KMS-11 (cell line): Measurements from ENCODE around the gene CNOT2.
"Not testable (repeated sequence)": the region's sequence is repeated elsewhere in the genome, so short reads cannot be mapped to it uniquely, and the experiment has no call there.

ENCODE experiments used
- H2AFZ ChIP-seq: fragments of 200-600 bp; sonication (generic); 2 replicates; pipeline ENCODE4 v1.6.1; 2016; ENCODE audit warnings: antibody characterized with exemption, mixed run types, low read depth
- H3K27ac ChIP-seq: fragments of 200-600 bp; sonication (generic); 2 replicates; pipeline ENCODE4 v1.6.1; 2016; ENCODE audit warnings: mild to moderate bottlenecking, mixed run types
- H3K27me3 ChIP-seq: fragments of 200-600 bp; sonication (generic); 2 replicates; pipeline ENCODE4 v1.6.1; 2017; ENCODE audit warnings: mild to moderate bottlenecking, low read depth, mixed run types, moderate library complexity; ENCODE audit not compliant: insufficient read depth
- H3K36me3 ChIP-seq: fragments of 200-600 bp; sonication (generic); 2 replicates; pipeline ENCODE4 v1.6.1; 2017; ENCODE audit warnings: mild to moderate bottlenecking, mixed run types; ENCODE audit not compliant: insufficient read depth
- H3K4me1 ChIP-seq: fragments of 200-600 bp; sonication (generic); 2 replicates; pipeline ENCODE4 v1.6.1; 2016; ENCODE audit warnings: mild to moderate bottlenecking, low read depth, mixed run types; ENCODE audit not compliant: poor library complexity, severe bottlenecking
- H3K4me2 ChIP-seq: fragments of 200-600 bp; sonication (generic); 2 replicates; pipeline ENCODE4 v1.7.0; 2016; ENCODE audit warnings: mild to moderate bottlenecking, mixed run types
- H3K4me3 ChIP-seq: fragments of 200-600 bp; sonication (generic); IDR thresholded peaks from 2 replicates; pipeline ENCODE4 v1.6.1; 2017; ENCODE audit warnings: low read depth, low read length, mixed read lengths; ENCODE audit not compliant: insufficient read depth
- H3K79me2 ChIP-seq: fragments of 200-600 bp; sonication (generic); 2 replicates; pipeline ENCODE4 v1.6.1; 2016; ENCODE audit warnings: low read depth, mixed run types; ENCODE audit not compliant: insufficient read depth
- H3K9ac ChIP-seq: fragments of 200-600 bp; sonication (generic); 2 replicates; pipeline ENCODE4 v1.6.1; 2016; ENCODE audit warnings: mild to moderate bottlenecking, mixed run types
- H4K20me1 ChIP-seq: fragments of 200-600 bp; sonication (generic); 2 replicates; pipeline ENCODE4 v1.6.1; 2016; ENCODE audit warnings: mild to moderate bottlenecking, mixed run types; ENCODE audit not compliant: insufficient read depth
- CTCF ChIP-seq: fragments of 200-600 bp; sonication (generic); conservative IDR thresholded peaks from 2 replicates; pipeline ENCODE4 v1.6.1; 2017; ENCODE audit warnings: low read depth, mild to moderate bottlenecking, antibody characterized with exemption, low read length, moderate library complexity, mixed read lengths

The CNOT2 gene

DNA sequence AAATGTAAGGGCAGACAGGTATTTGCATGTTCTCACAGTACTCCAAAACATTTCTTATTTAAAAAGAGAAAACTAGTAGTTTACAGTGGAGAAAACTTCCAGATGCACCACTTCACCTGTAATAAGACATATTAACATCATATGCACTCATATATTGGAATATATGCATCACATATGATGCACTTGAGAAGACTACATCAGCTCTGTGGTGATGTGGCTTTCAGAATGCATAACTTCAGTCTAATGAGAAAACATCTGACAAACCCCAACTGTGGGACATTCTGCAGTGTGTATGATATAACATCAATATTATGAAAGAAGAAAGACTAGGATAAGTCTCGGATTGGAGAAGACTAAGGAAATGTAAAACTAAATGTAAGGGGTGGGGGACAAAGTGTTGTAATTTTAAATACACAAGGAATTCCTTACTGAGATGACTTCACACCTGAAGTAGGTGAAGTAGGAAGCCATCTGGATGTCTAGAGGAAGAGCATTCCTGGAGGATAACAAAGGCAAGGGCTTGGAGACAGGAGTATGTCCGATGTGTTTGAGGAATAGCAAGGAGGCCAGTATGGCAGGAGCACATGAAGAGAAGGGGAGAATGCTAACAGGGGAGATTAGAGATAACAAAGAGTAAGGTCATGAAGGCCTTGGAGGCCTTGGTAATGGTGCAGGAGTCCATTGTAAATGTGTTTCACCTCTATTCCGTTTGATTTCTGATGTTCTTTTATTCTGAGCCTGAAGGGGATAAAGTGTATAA, 49.0 kb downstream of the CNOT2 start:
- Histone ChIP-seq H3K4me1 (peaks cover 14% of the 10 kb centered on the region), H3K4me2 (no peak overlapping the region), H3K79me2 (peaks cover 28% of the 10 kb centered on the region; the same call in 1 of the 2 replicates), H4K20me1 (no peaks in the 10 kb centered on the region), H2AFZ (no peak overlapping the region), H3K36me3 (no peaks in the 10 kb centered on the region), H3K9ac (no peak overlapping the region), H3K27me3 (no peaks in the 10 kb centered on the region), H3K27ac (no peak overlapping the region), H3K4me3 (no peak overlapping the region)
- TF ChIP-seq CTCF = no peak

DNA sequence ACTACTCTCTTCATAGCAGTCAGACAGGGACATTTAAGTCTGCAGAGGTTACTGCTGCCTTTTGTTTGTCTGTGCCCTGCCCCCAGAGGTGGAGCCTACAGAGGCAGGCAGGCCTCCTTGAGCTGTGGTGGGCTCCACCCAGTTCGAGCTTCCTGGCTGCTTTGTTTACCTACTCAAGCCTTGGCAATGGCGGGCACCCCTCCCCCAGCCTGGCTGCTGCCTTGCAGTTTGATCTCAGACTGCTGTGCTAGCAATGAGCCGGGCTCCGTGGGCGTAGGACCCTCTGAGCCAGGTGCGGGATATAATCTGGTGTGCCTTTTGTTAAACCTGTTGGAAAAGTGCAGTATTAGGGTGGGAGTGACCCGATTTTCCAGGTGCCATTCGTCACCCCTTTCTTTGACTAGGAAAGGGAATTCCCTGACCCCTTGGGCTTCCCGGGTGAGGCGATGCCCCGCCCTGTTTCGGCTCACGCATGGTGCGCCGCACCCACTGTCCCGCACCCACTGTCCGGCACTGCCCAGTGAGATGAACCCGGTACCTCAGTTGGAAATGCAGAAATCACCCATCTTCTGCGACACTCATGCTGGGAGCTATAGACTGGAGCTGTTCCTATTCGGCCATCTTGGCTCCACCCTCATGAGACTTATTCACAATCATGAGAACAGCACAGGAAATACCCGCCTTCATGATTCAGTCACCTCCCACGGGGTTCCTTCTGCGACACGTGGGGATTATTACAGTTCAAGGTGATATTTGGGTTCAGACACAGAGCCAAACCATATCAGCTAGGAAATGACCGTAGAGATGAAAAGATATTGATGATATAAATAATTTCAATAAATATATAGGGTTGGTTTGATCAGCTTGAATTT, 61.7 kb downstream of the CNOT2 start:
- H3K27me3 ChIP-seq, H3K36me3 ChIP-seq, H3K4me1 ChIP-seq, H3K9ac ChIP-seq, H4K20me1 ChIP-seq, H3K4me2 ChIP-seq, H3K4me3 ChIP-seq, H3K27ac ChIP-seq, H2AFZ ChIP-seq: not testable (repeated sequence)
- H3K79me2 ChIP-seq = peaks cover 38% of the 10 kb centered on the region; the same call in 1 of the 2 replicates

DNA sequence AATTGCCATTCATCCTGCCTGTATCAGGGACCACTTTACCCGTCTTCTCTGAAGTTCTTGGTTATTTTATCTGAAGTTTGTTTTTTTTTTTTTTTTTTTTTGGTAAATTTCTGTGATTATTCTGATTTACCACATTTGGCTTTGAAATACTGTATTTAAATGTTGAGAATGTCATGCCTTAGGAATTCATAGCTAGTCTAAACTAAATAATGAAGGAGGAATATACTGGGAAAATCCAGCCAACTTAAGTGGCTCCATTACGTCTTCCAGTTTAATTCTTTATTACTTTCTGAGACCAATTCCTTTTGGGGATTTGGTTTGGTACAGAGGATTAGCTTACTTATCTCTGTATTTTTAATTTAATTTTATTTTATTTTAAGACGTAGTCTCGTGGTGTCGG, 62.6 kb downstream of the CNOT2 start:
- Histone ChIP-seq H3K4me3 (no peak overlapping the region), H3K27me3 (no peaks in the 10 kb centered on the region), H4K20me1 (no peaks in the 10 kb centered on the region; the same call in 1 of the 2 replicates), H3K79me2 (peaks cover 38% of the 10 kb centered on the region; the same call in 1 of the 2 replicates), H2AFZ (no peak overlapping the region), H3K9ac (no peak overlapping the region), H3K4me2 (no peak overlapping the region), H3K27ac (no peak overlapping the region), H3K36me3 (no peaks in the 10 kb centered on the region), H3K4me1 (no peaks in the 10 kb centered on the region)
- TF ChIP-seq CTCF = no peak

- H2AFZ ChIP-seq = no peak overlapping the region
- H3K27ac ChIP-seq = no peak overlapping the region
- H3K79me2 ChIP-seq = peaks cover 38% of the 10 kb centered on the region; the same call in 1 of the 2 replicates
- H3K4me1 ChIP-seq = no peaks in the 10 kb centered on the region
- no peak overlapping the region for H3K4me2 ChIP-seq
- no peaks in the 10 kb centered on the region for H3K27me3 ChIP-seq
- H3K4me3 ChIP-seq = no peak overlapping the region
- H3K9ac ChIP-seq = no peak overlapping the region
- H4K20me1 ChIP-seq = no peaks in the 10 kb centered on the region; the same call in 1 of the 2 replicates
- TF ChIP-seq CTCF = no peak
- H3K36me3 ChIP-seq = no peaks in the 10 kb centered on the region
Measured at GRCh38 chr12:70306676-70307075, 63.4 kb downstream of the CNOT2 start.
